Glutamatergic neuron (in vitro differentiated cells): ENCODE results near the gene PRR3. TPM values are rescaled to one million over a fixed set of nuclear protein-coding genes. Genes with fewer than 3 reads are reported as not detected.

Experiments used
- DNase-seq: peaks from one replicate; pipeline ENCODE4 v3.0.0; 2022
- H3K27ac Mint-ChIP-seq: one replicate; pipeline ENCODE4 v1.8.0; 2020; ENCODE audit warnings: mild to moderate bottlenecking, mixed read lengths, inconsistent platforms; ENCODE audit not compliant: unreplicated experiment
- H3K27me3 Mint-ChIP-seq: one replicate; pipeline ENCODE4 v1.8.0; 2020; ENCODE audit warnings: mild to moderate bottlenecking, moderate library complexity, mixed read lengths, inconsistent platforms; ENCODE audit not compliant: unreplicated experiment
- H3K36me3 Mint-ChIP-seq: one replicate; pipeline ENCODE4 v1.8.0; 2020; ENCODE audit warnings: mild to moderate bottlenecking, mixed read lengths, inconsistent platforms; ENCODE audit not compliant: unreplicated experiment
- H3K4me1 Mint-ChIP-seq: one replicate; pipeline ENCODE4 v1.8.0; 2020; ENCODE audit warnings: mild to moderate bottlenecking, low read depth, mixed read lengths, inconsistent platforms; ENCODE audit not compliant: unreplicated experiment
- H3K4me3 Mint-ChIP-seq: one replicate; pipeline ENCODE4 v1.8.0; 2020; ENCODE audit warnings: mild to moderate bottlenecking, mixed read lengths, inconsistent platforms; ENCODE audit not compliant: unreplicated experiment
- H3K9me3 Mint-ChIP-seq: one replicate; pipeline ENCODE4 v1.8.0; 2020; ENCODE audit warnings: mild to moderate bottlenecking, moderate library complexity, mixed read lengths, inconsistent platforms; ENCODE audit not compliant: unreplicated experiment
- total RNA-seq: library from RNA; stranded (reverse); fragmentation: NEBNext Ultra II Directional; extraction: Animal tissue kit (Norgen Biotek cat#: 25700); gene quantifications from one replicate; pipeline ENCODE4 v1.2.1, GENCODE V29; 2021; ENCODE audit not compliant: unreplicated experiment
- TF ChIP-seq, protein P1 (sequence below): fragments of 200-600 bp; sonication (generic); IDR thresholded peaks from one replicate; pipeline ENCODE4 v1.5.0; 2021; ENCODE audit not compliant: partially characterized antibody, unreplicated experiment

Gene PRR3
- total RNA-seq, 1 donor from 2014 or later, result 34.7 TPM

DNA sequence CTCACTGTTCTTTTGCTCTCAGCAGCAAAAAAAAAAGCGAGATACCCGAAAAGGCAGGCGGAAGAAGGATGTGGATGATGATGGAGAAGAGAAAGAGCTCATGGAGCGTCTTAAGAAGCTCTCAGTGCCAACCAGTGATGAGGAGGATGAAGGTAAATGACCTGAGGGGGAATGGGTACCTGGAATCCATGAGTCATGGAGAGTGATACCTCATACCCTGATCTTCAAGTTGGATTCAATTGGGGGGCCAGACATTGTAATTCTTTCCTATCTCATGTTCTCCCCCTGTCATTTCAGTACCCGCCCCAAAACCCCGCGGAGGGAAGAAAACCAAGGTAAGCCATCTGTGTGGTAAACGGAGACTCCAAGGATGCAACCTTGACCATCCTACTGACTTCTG, 21.0 kb downstream of the PRR3 start:
- Mint-ChIP-seq H3K27ac (no peak overlapping the region), H3K27me3 (peaks cover 2% of the 10 kb centered on the region), H3K36me3 (peaks cover 4% of the 10 kb centered on the region), H3K4me3 (no peak overlapping the region), H3K9me3 (peaks cover 2% of the 10 kb centered on the region), H3K4me1 (peaks cover 7% of the 10 kb centered on the region)
- TF ChIP-seq, protein P1, sequence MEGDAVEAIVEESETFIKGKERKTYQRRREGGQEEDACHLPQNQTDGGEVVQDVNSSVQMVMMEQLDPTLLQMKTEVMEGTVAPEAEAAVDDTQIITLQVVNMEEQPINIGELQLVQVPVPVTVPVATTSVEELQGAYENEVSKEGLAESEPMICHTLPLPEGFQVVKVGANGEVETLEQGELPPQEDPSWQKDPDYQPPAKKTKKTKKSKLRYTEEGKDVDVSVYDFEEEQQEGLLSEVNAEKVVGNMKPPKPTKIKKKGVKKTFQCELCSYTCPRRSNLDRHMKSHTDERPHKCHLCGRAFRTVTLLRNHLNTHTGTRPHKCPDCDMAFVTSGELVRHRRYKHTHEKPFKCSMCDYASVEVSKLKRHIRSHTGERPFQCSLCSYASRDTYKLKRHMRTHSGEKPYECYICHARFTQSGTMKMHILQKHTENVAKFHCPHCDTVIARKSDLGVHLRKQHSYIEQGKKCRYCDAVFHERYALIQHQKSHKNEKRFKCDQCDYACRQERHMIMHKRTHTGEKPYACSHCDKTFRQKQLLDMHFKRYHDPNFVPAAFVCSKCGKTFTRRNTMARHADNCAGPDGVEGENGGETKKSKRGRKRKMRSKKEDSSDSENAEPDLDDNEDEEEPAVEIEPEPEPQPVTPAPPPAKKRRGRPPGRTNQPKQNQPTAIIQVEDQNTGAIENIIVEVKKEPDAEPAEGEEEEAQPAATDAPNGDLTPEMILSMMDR, result no peak
- no peak for DNase-seq

DNA sequence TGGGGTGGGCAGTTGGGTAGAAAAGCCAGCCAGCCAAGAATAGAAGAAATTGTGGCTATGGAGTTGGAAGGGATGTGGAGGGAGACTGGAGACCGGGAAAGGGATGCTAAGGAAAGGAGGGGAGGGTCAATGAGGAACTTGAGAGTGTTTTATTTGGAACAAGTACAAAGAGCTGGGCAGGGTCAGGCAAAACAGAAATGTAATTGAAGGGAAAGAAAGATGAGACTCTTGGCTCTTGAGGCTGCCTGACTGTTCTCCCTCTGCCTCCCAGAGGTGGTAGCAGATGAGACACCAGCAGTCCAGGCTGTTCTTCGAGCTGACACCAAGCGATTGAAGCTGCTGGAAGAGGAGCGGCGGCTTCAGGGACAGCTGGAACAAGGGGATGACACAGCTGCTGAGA, 26.8 kb downstream of the PRR3 start:
- no peak overlapping the region for H3K4me3 Mint-ChIP-seq

DNA sequence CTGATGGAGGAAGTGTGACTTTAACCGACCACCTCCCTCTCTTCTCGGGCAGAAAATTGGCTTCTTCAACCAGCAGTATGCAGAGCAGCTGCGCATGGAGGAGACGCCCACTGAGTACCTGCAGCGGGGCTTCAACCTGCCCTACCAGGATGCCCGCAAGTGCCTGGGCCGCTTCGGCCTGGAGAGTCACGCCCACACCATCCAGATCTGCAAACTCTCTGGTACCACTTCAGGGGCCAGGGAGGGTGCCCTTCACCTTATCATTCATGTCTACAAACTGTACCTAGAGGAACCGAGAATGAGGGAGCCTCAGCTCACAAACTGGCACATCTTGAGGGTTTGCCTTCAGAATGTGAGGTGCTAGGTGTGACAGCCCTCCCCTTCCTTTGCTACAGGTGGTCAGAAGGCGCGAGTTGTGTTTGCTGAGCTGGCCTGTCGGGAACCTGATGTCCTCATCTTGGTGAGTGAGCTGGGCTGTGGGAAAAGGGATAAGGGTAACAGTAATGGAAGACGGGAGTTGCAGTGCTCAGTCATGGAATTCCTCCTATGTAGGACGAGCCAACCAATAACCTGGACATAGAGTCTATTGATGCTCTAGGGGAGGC, 32.8 kb downstream of the PRR3 start:
- no peak for DNase-seq
- peaks cover 1% of the 10 kb centered on the region for H3K9me3 Mint-ChIP-seq
- TF ChIP-seq, protein P1, result no peak
- H3K27me3 Mint-ChIP-seq, result peaks cover 2% of the 10 kb centered on the region
- no peak overlapping the region for H3K4me3 Mint-ChIP-seq
- H3K27ac Mint-ChIP-seq, result no peak overlapping the region
- H3K36me3 Mint-ChIP-seq, result no peaks in the 10 kb centered on the region
- H3K4me1 Mint-ChIP-seq, result peaks cover 11% of the 10 kb centered on the region

More for the DNA sequence above, 26.8 kb downstream of the PRR3 start:
- H3K27ac Mint-ChIP-seq, result no peak overlapping the region
- H3K4me1 Mint-ChIP-seq, result peaks cover 11% of the 10 kb centered on the region
- DNase-seq, result no peak
- TF ChIP-seq, protein P1, result no peak
- H3K27me3 Mint-ChIP-seq, result peaks cover 4% of the 10 kb centered on the region
- peaks cover 4% of the 10 kb centered on the region for H3K36me3 Mint-ChIP-seq
- peaks cover 3% of the 10 kb centered on the region for H3K9me3 Mint-ChIP-seq

DNA sequence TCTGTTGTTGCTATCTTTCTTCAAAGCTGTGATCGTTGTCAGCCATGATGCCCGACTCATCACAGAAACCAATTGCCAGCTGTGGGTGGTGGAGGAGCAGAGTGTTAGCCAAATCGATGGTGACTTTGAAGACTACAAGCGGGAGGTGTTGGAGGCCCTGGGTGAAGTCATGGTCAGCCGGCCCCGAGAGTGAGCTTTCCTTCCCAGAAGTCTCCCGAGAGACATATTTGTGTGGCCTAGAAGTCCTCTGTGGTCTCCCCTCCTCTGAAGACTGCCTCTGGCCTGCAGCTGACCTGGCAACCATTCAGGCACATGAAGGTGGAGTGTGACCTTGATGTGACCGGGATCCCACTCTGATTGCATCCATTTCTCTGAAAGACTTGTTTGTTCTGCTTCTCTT, 33.4 kb downstream of the PRR3 start:
- no peaks in the 10 kb centered on the region for H3K9me3 Mint-ChIP-seq
- no peak for DNase-seq
- H3K4me3 Mint-ChIP-seq, result no peak overlapping the region
- no peaks in the 10 kb centered on the region for H3K36me3 Mint-ChIP-seq
- H3K4me1 Mint-ChIP-seq, result peaks cover 9% of the 10 kb centered on the region
- TF ChIP-seq, protein P1, result no peak
- H3K27ac Mint-ChIP-seq, result no peak overlapping the region
- H3K27me3 Mint-ChIP-seq, result peaks cover 1% of the 10 kb centered on the region

DNA sequence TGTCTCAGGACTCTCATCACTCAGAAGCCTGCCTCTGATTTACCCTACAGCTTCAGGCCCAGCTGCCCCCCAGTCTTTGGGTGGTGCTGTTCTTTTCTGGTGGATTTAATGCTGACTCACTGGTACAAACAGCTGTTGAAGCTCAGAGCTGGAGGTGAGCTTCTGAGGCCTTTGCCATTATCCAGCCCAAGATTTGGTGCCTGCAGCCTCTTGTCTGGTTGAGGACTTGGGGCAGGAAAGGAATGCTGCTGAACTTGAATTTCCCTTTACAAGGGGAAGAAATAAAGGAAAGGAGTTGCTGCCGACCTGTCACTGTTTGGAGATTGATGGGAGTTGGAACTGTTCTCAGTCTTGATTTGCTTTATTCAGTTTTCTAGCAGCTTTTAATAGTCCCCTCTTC, 33.9 kb downstream of the PRR3 start:
- Mint-ChIP-seq H3K4me1 (peaks cover 6% of the 10 kb centered on the region), H3K27me3 (peaks cover 2% of the 10 kb centered on the region), H3K36me3 (no peaks in the 10 kb centered on the region), H3K27ac (no peak overlapping the region), H3K9me3 (no peaks in the 10 kb centered on the region), H3K4me3 (no peak overlapping the region)
- TF ChIP-seq, protein P1, result no peak
- DNase-seq, result no peak
